HG03135 (cell line): Measurements from ENCODE around the gene ZC3H12C.
"Not testable (repeated sequence)": the region's sequence is repeated elsewhere in the genome, so short reads cannot be mapped to it uniquely, and the experiment has no call there.

Source experiments
- ATAC-seq: cut with Tn5 transposase; IDR thresholded peaks from one replicate; pipeline ENCODE4 v1.9.1; 2021; ENCODE audit warnings: mild to moderate bottlenecking, moderate library complexity; ENCODE audit not compliant: unreplicated experiment

Gene ZC3H12C

DNA sequence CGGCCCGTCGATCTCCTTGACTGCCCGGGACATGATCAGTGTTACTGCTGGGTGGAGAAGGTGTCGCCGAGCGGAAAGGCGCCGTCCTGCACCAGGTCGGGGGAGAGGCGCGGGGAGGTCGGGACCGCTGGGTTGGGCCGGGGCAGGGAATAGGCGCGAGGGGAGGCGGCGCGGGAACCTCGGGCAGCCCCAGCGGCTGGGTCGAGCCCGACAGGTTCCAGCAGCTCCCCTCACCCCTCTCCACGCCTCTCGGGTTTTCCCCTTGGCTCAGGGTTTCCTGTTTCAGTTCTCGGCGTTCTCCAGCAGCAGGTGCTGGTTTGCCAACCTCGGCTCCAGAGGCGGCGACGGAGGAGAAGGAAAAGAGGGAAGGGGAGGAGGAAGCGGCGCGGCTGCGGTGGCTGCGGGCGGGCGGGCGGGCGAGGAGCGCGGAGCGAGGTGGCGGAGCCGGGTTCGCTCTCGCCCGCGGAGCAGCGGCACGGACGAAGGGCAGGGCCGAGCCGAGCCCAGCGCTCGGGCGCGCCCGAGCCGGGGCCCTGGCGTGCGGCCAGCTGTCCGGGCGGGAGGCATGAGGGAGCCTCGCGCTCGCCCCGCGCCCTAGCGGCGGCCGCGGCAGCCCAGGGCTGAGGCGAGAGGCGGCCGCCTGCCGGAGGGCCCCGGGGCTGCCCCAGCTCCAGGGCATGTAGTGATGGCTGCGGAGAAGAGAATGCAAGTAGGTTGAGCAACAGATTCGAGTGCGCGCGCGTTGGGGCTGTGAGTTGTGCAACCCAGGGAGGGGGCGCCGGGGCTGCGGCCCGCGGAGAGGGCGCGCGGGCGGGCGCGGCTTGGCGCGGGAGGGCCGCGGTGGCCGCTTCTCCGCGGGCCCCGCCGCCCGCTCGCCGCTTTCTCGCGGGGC is at the start of gene ZC3H12C:
Gene ZC3H12C, plus strand, starts transcription at position 878 of the 892 bp plus-strand sequence. CDS start 20 bp downstream, outside the sequence.
- ATAC-seq: peak; percentile 63

DNA sequence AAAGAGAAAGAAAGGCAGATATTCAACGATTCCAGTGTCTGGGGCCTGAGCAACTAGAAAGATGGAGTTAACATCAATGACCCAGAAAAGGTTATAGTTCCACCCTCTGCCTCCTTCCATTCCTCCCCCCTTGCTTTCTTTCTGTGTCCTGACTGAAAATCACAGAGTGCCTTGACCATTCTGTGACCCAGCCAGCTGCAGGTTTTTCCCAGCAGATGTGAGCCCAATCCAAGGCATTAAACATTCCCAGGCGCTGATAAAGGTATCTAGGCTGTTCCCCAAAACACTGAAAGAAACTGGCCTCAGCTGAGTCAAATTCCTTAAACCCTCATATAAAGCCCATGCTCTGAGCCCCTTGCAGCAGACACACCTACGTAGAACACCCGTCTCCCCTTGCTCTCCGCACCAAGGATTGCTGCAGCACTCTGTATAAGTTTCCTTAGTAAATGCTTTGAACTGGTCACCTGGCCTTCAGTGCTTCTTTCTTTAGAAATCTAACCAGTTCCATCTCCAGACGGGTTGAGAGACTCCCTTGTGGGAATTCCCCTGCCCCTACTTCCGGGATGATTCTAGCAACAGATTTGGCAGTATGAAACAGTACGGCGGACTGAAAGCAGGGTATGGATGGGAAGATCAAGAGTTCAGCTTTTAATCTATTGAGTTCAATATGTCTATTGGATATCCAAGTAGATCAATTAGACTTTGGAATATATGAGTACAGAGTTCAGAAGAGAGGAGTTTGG is 48.8 kb upstream of the ZC3H12C start:
- no peak for ATAC-seq

DNA sequence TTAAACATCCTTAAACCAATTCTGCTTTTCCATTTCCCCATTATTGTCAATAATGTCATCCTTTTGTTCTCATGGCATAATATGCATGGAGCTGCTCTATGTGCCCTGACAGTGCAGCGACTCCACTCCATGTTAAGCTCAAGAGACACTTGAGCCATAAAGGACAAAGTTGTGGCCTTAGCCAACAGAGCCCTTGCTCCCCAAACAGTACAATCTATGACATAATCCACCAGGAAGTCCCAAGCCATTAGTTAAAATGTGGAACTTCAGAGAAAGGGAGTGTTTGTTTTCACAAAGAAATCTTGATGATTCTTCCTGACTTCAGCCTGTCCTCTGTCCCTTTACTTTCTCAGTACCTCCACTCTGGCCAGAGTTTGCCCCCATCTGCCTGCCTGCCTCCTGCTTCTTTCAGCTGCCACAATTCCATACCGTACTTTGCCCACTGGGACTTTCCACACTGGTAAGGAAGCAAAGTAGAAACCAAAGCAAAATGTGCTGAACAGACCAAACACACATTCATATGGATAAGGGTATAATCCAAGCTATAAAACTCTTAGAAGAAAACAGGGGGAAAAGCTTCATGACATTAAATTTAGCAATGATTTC is 46.3 kb upstream of the ZC3H12C start:
- no peak for ATAC-seq

DNA sequence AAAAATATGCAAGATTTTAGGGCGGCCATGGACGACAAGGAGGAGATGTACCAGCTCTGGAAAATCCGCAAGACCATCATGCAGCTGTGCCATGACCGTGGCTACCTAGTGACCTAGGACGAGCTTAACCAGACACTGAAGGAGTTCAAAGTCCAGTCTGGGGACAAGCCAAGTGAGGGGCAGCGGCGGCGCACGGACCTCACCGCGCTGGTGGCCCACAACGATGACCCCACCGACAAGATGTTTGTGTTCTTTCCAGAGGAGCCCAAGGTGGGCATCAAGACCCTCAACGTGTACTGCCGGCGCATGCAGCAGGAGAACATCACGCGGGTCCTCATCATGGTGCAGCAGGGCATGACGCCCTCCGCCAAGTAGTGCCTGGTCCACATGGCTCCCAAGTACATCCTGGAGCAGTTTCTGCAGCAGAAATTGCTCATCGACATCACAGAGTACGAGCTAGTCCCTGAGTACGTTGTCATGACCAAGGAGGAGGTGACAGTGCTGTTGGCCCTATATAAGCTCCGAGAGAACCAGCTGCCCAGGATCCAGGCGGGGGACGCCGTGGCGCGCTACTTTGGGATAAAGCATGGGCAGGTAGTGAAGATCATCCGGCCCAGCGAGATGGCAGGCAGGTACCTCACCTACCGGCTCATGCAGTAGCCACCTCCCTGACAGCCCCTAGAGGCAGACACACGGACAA is 43.5 kb upstream of the ZC3H12C start:
- no peak for ATAC-seq

DNA sequence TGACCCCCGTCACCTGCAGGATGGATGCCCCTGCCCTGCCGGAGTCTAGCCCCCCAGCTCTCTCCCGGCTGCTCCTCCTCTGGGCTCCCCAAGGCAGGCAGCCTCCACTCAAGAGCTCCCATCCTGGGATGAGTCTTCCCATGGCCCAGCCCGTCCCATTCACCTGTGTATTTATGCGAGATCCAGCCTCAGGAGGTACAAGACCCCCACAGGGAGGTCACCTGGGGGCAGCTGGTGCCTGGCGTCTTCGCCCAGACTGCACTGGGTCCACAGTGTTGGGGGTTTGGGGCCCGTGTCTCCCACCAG is 43.0 kb upstream of the ZC3H12C start:
- no peak for ATAC-seq

DNA sequence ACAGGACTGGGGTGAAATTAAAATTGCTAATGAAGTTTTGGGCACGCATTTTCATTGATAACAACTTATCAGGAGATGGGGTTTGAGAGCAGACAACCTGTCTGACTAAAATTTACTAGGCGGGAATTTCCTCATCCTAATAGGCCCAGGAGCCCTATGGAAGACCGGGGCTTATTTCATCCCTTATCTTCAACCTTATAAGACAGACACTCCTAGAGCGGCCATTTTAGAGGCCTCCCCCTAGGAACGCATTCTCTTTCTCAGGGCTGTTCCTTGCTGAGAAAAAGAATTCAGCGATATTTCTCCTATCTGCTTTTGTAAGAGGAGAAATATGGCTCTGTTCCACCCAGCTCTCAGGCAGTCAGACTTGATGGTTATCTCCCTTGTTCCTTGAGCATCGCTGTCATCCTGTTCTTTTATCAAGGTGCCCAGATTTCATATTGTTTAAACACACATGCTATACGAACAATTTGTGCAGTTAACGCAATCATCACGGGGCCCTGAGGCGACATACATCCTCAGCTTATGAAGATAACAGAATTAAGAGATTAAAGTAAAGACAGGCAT is 39.3 kb upstream of the ZC3H12C start:
- ATAC-seq: no peak

DNA sequence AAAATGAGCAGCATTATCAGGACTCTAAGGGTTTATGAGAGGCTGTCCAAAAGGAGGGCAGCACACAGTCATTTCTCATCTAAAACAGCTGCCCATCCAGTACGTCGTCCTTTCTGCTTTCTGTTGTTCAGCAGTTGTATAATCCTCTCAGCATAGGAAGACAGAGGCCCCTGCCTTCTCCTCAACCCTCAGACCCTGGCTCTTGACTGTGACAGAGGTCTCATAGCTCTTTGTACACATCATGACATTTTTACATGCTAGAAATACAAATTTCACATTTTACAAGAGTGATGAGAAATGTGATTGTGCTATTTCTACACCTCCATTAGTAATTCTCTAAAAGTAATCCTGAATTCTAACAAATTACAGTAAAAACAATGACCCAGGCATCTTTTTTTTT is 36.2 kb upstream of the ZC3H12C start:
- no peak for ATAC-seq

DNA sequence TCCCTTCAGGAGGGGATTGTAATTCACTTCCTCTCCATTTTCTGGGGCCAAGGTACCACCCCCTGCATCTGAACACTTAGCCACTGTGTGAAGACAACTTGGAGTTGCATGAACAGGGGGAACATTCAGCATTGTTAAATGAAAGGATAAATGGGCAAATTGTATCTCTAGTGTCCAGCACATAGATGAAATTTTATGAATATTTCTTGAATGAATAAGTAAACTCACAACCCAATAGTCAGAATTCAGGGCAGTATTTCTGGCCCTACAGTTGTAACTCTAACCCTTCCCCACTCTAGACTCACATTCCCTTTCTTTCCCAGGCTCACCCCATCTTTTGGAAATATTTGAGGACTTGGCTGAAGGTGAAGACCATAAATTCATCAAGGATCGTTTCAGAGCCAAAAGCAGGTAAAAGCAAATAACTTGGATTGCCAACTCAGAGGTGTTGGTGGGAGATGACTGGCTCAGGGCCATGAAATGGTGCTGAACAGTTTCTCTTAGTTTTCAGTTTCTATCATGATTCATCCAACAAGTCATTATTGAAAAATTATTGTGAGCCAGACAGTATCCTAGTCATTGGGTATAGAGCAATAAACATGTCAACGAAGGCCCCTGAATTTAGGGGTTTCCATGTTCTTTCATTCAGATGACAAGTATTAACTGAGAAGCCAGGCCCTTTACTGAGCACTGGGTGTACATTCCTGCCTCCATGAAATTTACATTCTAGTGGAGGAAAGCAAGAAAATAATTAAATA is 33.3 kb upstream of the ZC3H12C start:
- no peak for ATAC-seq

DNA sequence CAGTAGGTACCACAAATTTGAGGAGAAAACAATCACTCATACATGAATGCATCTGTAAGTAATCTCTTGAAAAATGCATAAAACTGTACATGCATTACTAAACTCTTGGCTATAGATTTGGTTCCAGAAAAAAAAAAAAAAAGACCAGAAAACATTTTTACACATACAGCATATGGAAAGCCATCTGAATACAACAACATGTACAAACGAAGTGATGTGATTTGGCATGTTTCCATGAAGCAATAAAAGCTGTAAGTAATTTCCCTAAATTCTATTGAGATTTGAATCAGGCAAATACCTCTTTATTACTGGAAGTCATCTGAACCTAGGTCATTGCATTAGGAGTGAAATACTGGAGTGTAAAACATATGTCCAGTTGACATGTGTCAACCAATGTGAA is 31.9 kb upstream of the ZC3H12C start:
- no peak for ATAC-seq

DNA sequence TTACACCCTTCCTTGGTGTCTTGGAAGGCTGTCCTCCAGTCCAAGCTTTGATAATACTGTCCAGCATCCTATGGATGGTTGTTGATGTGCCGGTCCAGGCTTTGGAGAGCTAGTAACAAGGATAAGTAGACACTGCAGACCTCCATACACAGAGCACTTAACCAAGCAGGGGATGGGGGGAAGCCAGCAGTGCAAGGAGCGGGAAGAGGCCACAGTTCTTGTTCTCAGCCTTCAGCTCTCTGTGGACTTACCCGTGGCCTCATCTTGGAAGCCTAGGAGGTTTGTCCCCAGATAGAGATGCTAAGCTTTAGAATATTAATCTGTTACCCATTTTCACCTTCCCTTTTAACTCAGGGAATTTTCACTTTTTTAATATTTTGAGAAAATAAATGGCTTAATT is 30.9 kb upstream of the ZC3H12C start:
- no peak for ATAC-seq

DNA sequence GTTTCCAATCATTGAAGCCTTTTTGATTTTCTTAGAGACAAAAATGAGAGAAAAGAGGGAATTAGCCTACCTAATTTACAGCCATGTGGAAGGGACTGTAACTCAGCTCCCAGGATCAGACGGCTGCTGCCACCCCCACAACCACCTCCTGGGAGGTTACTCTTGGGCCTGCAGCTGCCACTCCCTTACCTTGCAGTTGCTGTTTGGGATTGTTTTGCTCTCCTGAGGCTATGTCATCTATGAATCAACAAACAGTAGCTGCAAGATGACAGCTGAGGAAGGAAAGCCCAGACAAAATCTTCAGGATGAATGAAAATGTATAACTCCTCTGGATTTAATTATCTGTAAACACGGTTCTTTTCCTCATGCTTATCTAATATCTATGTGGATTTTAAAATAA is 28.0 kb upstream of the ZC3H12C start:
- ATAC-seq: no peak

DNA sequence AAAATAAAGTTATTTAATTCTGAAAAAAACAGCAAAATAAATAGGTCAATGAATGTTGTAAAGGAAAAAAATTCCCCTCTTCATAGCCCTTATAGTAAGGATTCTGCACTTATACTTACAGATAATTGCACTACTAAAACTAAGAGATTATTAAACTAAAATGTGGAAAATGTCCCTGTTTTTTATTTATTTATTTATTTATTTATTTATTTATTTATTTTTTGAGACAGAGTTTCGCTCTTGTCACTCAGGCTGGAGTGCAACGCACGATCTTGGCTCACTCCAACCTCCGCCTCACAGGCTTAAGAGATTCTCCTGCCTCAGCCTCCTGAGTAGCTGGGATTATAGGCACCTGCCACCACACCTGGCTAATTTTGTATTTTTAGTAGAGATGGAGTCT is 25.2 kb upstream of the ZC3H12C start:
- not testable (repeated sequence) for ATAC-seq

DNA sequence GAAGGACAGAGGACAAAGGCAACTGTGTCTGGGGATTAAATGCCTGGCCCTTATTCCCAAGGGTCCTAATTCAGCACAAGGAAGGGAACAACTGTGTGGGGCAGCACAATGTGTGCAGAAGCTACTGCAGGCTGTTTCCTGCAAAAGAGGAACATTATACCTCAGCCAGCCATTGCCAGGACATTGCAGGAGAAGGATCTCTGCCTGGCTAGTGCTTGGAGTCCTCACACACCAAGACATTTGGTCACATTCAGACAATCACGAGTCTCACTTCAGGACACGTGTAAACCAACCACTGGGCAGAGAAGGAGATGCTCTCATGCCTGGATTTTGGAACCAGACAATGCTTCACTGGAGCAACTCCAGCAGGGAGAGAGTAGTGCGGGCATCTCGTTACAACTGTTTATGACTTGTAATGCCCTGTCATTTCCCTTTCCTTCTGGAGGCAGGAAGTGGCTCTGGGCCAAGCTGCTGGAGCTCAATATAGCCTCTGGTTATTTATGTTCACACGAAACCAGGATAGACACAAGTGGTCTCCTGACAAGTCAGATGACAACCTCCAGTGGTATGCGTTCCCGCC is 23.9 kb upstream of the ZC3H12C start:
- no peak for ATAC-seq

DNA sequence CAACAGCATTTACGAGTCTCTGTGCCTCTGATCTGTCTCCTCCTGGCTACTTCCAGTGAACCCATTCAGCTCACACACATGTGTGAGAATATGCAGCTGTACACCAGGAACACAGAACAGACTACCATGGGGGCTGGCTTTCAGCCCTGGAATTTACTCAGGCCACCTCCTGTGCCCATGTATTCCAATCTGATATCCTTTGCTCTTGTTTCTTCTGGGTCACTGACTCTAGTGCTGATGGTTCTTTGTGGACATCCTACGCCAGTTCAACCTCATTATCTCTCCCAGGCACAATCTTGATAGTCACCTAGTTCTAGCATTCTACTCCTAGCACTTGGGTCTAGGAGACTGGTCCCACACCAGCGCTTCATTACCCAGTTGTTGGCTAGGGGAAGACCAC is 23.0 kb upstream of the ZC3H12C start:
- ATAC-seq: no peak

DNA sequence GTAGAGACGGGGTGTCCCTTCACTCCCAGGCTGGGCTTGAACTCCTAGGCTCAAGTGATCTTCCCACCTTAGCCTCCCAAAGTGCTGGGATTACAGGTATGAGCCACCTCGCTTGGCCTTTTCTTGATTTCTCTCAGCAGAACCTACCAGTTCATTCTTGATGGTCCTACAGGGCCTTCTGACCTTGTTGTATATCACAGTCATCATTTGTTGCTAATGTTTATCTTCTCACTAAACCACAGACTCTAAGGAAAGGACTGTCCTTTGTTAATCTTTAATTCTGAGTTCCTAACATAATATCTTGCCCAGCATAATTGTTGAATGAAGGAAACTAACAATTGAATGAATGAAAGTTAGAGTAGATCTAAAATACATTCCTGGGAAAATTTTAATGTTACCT is 22.0 kb upstream of the ZC3H12C start:
- ATAC-seq: no peak

DNA sequence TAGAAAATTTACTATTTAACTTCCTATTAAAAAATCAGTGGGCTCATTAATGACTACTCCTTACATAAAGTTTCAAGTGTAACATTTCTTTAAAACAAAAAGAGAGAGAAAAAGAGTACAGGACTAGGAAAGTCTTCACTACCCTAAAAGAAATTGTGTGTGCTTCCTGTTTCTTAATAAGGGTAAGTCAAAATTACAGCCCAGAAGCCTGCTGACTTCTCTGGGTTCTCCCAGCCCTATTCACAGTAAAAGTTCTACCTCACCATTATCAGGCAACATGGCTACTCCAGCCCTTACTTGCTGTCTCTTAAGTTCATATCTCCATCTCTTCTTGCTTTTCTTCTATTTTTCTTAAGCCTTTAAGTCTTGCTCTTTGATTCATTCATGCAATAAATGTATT is 20.3 kb upstream of the ZC3H12C start:
- ATAC-seq: no peak

DNA sequence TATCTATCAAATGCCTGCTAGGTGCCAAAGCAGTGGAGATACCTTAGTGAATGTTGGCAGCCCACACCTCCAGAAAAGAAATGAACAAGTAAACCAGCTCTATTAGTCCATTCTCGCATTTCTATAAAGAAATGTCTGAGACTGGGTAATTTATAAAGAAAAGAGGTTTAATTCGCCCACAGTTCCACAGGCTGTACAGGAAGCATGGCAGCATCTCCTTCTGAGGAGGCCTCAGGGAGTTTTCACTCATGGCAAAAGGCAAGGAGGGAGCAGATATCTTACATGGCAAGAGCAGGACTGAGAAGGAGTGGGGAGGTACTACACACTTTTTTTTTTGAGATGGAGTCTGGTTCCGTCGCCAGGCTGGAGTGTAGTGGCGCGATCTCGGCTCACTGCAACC is 18.7 kb upstream of the ZC3H12C start:
- ATAC-seq: no peak

DNA sequence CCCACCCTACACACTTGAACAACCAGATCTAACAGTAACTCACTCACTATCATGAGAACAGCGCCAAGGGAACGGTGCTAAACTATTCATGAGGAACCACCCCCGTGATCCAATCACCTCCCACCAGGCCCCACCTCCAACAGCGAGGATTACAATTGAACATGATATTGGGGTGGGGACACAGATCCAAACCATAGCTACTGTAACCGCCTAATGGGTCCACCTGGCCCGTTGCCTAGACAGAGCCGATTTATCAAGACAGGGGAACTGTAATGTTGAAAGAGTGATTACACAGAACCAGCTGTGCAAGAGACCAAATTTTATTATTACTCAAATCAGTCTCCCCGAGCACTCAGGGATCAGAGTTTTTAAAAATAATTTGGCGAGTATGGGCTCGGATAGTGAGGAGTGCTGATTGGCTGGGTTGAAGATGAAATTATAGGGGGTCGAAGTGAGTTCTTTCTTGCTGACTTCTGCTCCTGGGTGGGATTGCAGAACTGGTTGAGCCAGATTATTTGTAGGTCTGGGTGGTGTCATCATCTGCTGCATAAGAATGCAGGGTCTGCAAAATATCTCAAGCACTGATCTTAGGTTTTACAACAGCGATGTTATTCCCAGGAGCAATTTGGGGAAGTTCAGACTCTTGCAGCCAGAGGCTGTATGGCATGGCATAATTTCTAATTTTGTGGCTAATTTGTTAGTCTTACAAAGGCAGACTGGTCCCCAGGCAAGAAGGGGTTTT is 17.9 kb upstream of the ZC3H12C start:
- no peak for ATAC-seq

DNA sequence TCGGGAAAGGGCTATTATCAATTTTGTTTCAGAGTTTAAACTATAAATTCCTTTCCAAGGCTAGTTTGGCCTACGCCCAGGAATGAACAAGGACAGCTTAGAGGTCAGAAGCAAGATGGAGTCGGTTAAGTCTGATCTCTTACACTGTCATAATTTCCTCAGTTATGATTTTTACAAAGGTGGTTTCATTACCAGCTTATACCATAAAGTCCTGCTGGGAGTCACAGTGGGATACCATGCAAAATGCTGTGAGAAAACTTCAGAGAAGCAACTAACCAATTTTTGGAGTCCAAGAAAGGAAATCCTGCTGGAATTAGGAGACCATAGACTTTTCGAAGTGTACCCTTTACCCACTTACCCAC is 17.4 kb upstream of the ZC3H12C start:
- no peak for ATAC-seq
